GM21360 (cell line): ENCODE data around the gene TSPAN5.
"Not testable (repeated sequence)": the region's sequence is repeated elsewhere in the genome, so short reads cannot be mapped to it uniquely, and the experiment has no call there.

Experiments used
- ATAC-seq: cut with Tn5 transposase; IDR thresholded peaks from one replicate; pipeline ENCODE4 v1.9.1; 2021; ENCODE audit warnings: mild to moderate bottlenecking, moderate library complexity; ENCODE audit not compliant: unreplicated experiment

The TSPAN5 gene

GRCh38 chr4:98504091-98504490 lies 154.3 kb downstream of the TSPAN5 start:
- no peak for ATAC-seq

- ATAC-seq = no peak
Measured at GRCh38 chr4:98503676-98504075, 154.7 kb downstream of the TSPAN5 start.

GRCh38 chr4:98502624-98503023 lies 155.8 kb downstream of the TSPAN5 start:
- ATAC-seq = no peak

GRCh38 chr4:98502031-98502430 lies 156.4 kb downstream of the TSPAN5 start:
- ATAC-seq = no peak

DNA sequence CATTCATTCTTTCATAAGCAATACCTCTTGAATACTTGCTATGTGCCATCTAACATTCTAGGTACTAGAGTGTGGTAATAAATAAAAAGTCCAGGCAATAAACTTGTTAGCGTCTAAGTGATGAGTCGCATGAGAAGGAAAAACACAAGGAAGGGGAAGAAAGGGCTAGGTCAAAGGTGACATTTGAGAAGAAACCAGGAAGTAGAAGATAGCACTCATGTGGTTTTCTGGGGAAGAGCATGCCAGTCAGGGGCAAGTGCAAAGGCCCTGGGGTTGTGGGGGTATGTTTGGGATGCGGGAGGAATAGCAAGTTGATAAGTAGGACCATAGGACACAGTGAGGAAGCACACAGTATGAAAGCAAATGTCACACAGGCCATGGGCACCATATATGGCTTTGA lies 157.0 kb downstream of the TSPAN5 start:
- no peak for ATAC-seq

GRCh38 chr4:98498774-98499173 lies 159.6 kb downstream of the TSPAN5 start:
- no peak for ATAC-seq

DNA sequence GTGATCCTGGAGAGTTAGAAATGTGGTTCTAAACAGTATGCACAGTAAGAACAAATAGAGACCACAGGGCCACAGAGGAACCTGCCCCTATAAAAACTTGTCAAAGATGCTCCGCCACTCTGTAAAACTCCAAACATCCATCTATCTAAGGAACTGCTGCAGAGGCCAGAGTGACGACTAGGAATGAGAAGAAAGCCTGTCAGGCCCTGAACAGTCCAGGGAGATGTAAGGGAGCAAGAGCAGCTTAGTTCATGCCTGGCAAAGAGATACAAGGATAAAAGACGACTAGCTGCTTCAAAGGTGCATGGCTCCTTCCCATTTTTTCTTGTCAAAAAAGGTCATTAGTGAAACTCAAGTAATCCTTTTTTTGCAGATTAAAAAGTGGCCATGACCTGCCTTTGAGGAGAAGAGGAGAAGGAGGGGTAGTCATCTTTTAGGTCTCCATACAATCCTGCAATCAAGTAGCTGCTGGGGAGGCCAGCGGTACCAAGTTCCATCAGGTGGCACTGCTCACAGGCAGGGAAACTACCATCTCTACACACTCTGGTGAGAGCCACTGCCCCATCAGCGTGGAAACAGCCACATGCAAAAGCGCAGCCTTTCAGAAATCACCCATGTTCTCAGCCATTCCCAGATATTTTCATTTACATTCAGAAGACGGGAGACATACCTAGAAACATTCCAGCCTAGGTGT lies 162.1 kb downstream of the TSPAN5 start:
- ATAC-seq = no peak

- ATAC-seq = peak; percentile 76
Measured at GRCh38 chr4:98493296-98493695, 165.1 kb downstream of the TSPAN5 start.

DNA sequence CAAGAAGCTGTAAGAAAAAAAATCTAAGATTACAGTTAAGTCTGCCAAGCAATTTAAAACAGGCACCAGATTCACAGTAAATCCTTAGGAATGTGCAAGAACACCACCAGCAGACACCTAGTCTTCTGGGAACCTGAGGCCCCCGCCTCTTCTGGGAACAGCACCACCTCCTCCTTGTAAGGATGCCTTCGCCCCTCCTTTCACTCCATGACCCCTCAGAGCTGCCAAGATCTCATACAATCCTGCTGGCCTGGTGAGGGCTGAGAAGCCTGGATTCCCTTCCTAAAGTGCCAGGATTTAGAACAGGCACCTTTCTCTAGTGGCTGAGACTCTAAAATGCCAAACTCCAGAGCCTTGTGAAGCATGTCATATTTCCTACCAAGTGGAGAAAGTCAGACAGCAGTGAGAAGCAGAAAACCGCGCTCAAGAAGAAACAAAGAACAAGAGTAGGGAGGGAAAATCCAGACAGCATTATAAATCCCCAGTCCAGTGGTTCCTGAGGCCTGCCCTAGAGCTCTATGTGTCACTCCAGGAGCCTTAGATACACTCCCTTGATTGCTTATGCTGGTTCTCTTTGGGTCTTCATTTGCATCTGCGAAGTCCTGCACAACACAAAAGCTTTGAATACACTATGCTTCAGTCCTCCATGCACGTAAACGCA lies 166.4 kb downstream of the TSPAN5 start:
- no peak for ATAC-seq

DNA sequence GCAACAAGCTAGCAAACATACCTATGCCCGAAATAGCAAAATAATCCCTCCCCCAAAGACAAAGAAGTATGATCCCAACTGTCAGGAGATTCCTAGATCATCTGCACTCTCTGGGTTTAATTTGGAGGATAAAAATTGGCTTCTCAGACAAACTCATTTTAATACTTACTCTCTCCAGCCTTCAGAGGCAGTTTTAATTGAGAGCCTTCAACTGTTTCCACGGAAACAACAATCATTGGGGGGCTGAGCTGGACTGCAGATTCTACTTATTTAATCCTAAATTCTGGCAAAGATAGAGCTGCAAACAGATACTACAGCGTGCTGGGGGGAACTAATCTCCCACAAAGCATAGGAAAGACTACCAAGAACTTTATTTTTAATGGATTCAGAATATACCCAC lies 168.2 kb downstream of the TSPAN5 start:
- ATAC-seq = no peak

DNA sequence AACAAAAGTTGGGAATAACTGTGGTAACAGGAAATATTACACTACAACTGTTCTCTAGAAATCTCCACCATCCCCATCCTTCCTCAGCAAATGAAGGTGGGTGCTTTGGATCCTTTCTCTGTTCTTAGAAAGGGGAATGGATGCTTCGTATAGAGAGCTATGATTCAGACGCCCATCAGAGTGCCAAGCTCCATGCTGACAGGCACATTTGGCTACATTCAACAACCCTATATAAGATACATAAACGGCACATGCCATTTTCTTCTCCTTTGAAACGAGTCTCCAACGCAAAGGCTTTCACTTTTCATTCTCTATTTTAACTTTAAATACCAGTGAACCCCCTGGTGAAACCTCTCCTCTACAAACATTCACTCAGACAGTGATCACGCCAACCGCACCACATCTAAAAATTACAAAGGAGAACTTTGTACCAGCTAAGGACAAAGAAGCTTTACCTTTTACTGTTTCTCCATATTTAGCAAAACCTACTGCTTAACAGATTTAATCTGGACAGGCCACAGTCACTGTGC lies 172.5 kb downstream of the TSPAN5 start:
- no peak for ATAC-seq

GRCh38 chr4:98484031-98484430 lies 174.4 kb downstream of the TSPAN5 start:
- ATAC-seq = no peak

DNA sequence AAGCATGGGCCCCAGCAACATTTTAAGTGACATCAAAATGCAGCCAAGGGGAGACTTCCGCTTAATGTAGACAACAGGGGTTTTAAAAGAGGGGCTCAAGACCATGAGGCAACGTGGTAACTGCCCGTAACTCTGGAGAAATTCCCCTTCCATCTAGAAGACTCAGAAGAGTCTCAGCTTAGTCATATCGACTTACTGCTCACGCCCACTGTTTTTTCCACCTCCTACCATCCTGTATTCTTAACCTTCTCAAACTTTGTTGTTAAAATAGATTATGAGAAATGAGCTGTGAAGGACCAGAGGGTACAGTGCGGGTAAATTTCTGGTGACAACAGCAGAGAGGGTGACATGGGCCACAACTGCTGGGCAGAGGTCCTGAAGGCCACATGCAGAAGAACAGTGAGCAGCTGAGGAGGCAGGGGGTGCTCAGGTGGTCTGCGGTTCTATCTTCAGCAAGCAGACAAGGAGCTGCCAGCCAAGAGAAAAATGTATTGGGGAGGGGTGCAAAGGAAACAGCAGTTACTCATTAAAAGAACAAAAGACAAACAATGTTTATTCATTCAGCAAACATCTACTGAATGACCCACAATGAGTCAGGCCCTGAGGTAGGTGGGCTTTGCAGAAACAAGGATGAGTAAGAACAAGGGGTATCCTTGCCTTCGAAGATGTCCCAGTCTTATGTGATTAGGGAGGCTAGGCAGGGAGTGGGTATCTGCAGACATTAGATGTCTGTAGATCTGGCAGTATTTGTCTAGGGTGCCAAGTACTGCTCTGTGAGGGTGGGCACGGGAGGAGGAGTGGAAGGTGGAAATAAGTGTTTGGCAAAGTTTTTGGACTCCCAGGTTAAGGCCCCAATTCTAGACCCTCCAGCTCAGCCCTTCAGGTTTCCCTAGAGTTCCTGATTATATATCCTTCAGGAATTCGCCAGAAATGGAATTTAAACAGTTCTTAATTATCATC lies 175.3 kb downstream of the TSPAN5 start:
- peak; percentile 94 for ATAC-seq

- ATAC-seq = peak; percentile 14
Measured at GRCh38 chr4:98482503-98482846, 175.9 kb downstream of the TSPAN5 start.

- no peak for ATAC-seq
Measured at GRCh38 chr4:98481167-98481566, 177.2 kb downstream of the TSPAN5 start.

DNA sequence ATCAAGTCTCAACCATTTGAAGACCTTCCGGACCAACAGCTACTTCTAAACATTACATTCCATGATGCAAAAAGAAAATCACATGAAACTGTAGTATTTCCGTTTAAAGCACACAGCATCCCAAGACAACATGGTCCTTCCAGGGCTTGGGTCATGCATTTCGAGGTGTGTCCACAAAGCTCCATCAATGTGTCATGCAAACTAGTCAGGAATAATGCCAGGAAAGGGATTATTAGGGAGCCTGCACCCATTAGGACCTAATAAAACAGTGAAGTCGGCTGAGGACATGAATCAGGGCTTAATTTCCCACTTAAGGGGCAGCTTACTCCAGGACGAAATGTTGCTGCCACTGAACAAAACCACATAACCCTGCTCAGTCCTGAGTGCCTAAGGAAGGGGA lies 177.9 kb downstream of the TSPAN5 start:
- no peak for ATAC-seq

GRCh38 chr4:98479590-98479989 lies 178.8 kb downstream of the TSPAN5 start:
- not testable (repeated sequence) for ATAC-seq

GRCh38 chr4:98476891-98477290 lies 181.5 kb downstream of the TSPAN5 start:
- ATAC-seq = no peak

DNA sequence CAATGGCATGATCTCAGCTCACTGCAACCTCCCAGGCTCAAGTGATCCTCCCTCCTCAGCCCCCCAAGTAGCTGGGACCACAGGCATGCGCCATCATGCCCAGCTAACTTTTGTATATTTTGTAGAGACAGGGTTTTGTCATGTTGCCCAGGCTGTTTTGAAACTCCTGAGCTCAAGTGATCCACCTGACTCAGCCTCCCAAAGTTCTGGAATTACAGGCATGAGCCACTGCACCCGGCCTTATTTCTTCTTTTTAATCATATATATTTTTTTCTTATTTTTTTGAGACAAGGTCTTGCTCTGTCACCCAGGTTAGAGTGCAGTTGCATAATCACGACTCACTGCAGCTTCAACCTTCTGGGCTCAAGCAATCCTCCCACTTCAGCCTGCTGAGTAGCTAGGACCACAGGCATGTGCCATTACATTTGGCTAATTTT lies 184.0 kb downstream of the TSPAN5 start:
- no peak for ATAC-seq

- ATAC-seq = no peak
Measured at GRCh38 chr4:98473046-98473445, 185.4 kb downstream of the TSPAN5 start.

- ATAC-seq = no peak
Measured at GRCh38 chr4:98470831-98471230, 187.6 kb downstream of the TSPAN5 start.
